Tibial artery (tissue), 4 donors: ENCODE results near the gene BCR.

Experiments used
- DNase-seq, 2 donors: peaks; one replicate each; pipeline ENCODE4 v3.0.0-alpha.2; 2019
- H3K27ac ChIP-seq, 2 donors: fragments of 200-600 bp; sonication (generic) in 1 of 2; 1 replicate in 1 of 2; 2 replicates in 1 of 2; pipeline ENCODE4 v1.5.1; 2018 to 2019; ENCODE audit warnings: mild to moderate bottlenecking in 1 of 2
- H3K27me3 ChIP-seq, 2 donors: fragments of 200-600 bp; sonication (generic) in 1 of 2; one replicate each; pipeline versions ENCODE4 v1.5.1 to v1.6.0; 2016 to 2019
- H3K36me3 ChIP-seq, 3 donors: fragments of 200-600 bp; sonication (generic) in 2 of 3; one replicate each; pipeline ENCODE4 v1.5.1; 2016 to 2019; ENCODE audit warnings: mild to moderate bottlenecking in 2 of 3
- H3K4me1 ChIP-seq, 4 donors: fragments of 200-600 bp; sonication (generic) in 2 of 4; 1 replicate in 3 of 4; 2 replicates in 1 of 4; pipeline ENCODE4 v1.5.1; 2016 to 2019
- H3K4me3 ChIP-seq, 2 donors: fragments of 200-600 bp; sonication (generic) in 1 of 2; 1 replicate in 1 of 2; 2 replicates in 1 of 2; pipeline ENCODE4 v1.5.1; 2018 to 2019; ENCODE audit warnings: mild to moderate bottlenecking in 2 of 2
- H3K9me3 ChIP-seq, 3 donors: fragments of 200-600 bp; sonication (generic) in 1 of 3; one replicate each; pipeline ENCODE4 v1.5.1; 2016 to 2019
- CTCF ChIP-seq, 2 experiments: fragments of 200-600 bp in 1 of 2; fragments of 450-650 bp in 1 of 2; IDR thresholded peaks; one replicate each; pipeline ENCODE4 v1.5.1; 2017 to 2019; ENCODE audit warnings: antibody characterized with exemption in 2 of 2, mild to moderate bottlenecking in 1 of 2, moderate library complexity in 1 of 2
- intact Hi-C: fragments of 100-400 bp; cut with DNase I; formaldehyde crosslinking; loops from one replicate; pipeline ENCODE4 v1.15.0; 2023; ENCODE audit warnings: low total_unique reads

The BCR gene

GRCh38 chr22:23258826-23259170, 78.5 kb downstream of the BCR start:
- Histone ChIP-seq H3K4me3 (no peak overlapping the region), H3K4me1 (peaks cover 0 to 45% (median 35%) of the 10 kb centered on the region in 4 donors), H3K27ac (peak overlapping the region; percentile 81 to 88), H3K36me3 (peaks cover 23 to 51% (median 40%) of the 10 kb centered on the region in 3 donors), H3K27me3 (no peaks in the 10 kb centered on the region), H3K9me3 (no peaks in the 10 kb centered on the region)
- intact Hi-C loops, result no loop called here
- no peak for TF ChIP-seq CTCF (IDR thresholded peaks at IDR 0.05)
- no peak for DNase-seq

- Histone ChIP-seq H3K27ac (peak overlapping the region; percentile 81 to 88), H3K4me1 (peaks cover 0 to 54% (median 40%) of the 10 kb centered on the region in 4 donors), H3K4me3 (no peak overlapping the region), H3K27me3 (no peaks in the 10 kb centered on the region), H3K36me3 (peaks cover 28 to 51% (median 38%) of the 10 kb centered on the region in 3 donors), H3K9me3 (no peaks in the 10 kb centered on the region)
- no peak for TF ChIP-seq CTCF (IDR thresholded peaks at IDR 0.05)
- intact Hi-C loops, result no loop called here
- no peak for DNase-seq
Measured at GRCh38 chr22:23259916-23260644, 79.8 kb downstream of the BCR start.

GRCh38 chr22:23260645-23261581, 80.6 kb downstream of the BCR start:
- no peak for DNase-seq
- Histone ChIP-seq H3K9me3 (no peaks in the 10 kb centered on the region), H3K27me3 (no peaks in the 10 kb centered on the region), H3K27ac (peak overlapping the region; percentile 81 to 88), H3K4me3 (no peak overlapping the region), H3K36me3 (peaks cover 28 to 49% (median 41%) of the 10 kb centered on the region in 3 donors), H3K4me1 (peaks cover 0 to 54% (median 38%) of the 10 kb centered on the region in 4 donors)
- intact Hi-C loops, result no loop called here
- no peak for TF ChIP-seq CTCF (IDR thresholded peaks at IDR 0.05)

GRCh38 chr22:23261900-23262450, 81.7 kb downstream of the BCR start:
- intact Hi-C loops, result no loop called here
- Histone ChIP-seq H3K27ac (no peak overlapping the region), H3K4me3 (no peak overlapping the region), H3K27me3 (no peaks in the 10 kb centered on the region), H3K4me1 (peaks cover 0 to 44% (median 28%) of the 10 kb centered on the region in 4 donors), H3K9me3 (no peaks in the 10 kb centered on the region), H3K36me3 (peaks cover 28 to 55% (median 41%) of the 10 kb centered on the region in 3 donors)
- no peak for DNase-seq
- TF ChIP-seq CTCF (IDR thresholded peaks at IDR 0.05), result no peak

GRCh38 chr22:23262518-23263332, 82.4 kb downstream of the BCR start:
- no peak overlapping the region for H3K27ac ChIP-seq
- intact Hi-C loops, result no loop called here
- H3K36me3 ChIP-seq, result peaks cover 28 to 63% (median 49%) of the 10 kb centered on the region in 3 donors
- no peak overlapping the region for H3K4me3 ChIP-seq
- TF ChIP-seq CTCF (IDR thresholded peaks at IDR 0.05), result no peak
- DNase-seq, result no peak
- peaks cover 0 to 36% (median 21%) of the 10 kb centered on the region in 4 donors for H3K4me1 ChIP-seq
- H3K9me3 ChIP-seq, result no peaks in the 10 kb centered on the region
- H3K27me3 ChIP-seq, result no peaks in the 10 kb centered on the region
